NCI-H748 treated with DMSO at 0.1 percent for 48 hours (cell line): ENCODE measurements around the gene ZNF496.

Source experiments
- DNase-seq: peaks from one replicate; lab custom pipeline; 2025; lab: John Stamatoyannopoulos, UW

Gene ZNF496

GRCh38 chr1:247326411-247327130 lies 5.1 kb downstream of the ZNF496 start:
- no peak for DNase-seq

GRCh38 chr1:247324923-247325322 lies 6.7 kb downstream of the ZNF496 start:
- no peak for DNase-seq

- DNase-seq = no peak
Observed at GRCh38 chr1:247324204-247324787, 7.4 kb downstream of the ZNF496 start.

- DNase-seq = no peak
Observed at GRCh38 chr1:247322849-247323586, 8.6 kb downstream of the ZNF496 start.

GRCh38 chr1:247322442-247322841 lies 9.2 kb downstream of the ZNF496 start:
- DNase-seq = no peak

- no peak for DNase-seq
Observed at GRCh38 chr1:247317702-247318101, 14.0 kb downstream of the ZNF496 start.

GRCh38 chr1:247316590-247317197 lies 15.0 kb downstream of the ZNF496 start:
- no peak for DNase-seq

GRCh38 chr1:247304031-247304430 lies 27.6 kb downstream of the ZNF496 start:
- DNase-seq = no peak

GRCh38 chr1:247303216-247303615 lies 28.5 kb downstream of the ZNF496 start:
- no peak for DNase-seq

- DNase-seq = no peak
Observed at GRCh38 chr1:247301176-247301540, 30.5 kb downstream of the ZNF496 start.

GRCh38 chr1:247300491-247301175 lies 31.0 kb downstream of the ZNF496 start:
- no peak for DNase-seq

GRCh38 chr1:247299723-247300381 lies 31.8 kb downstream of the ZNF496 start:
- DNase-seq = no peak

- no peak for DNase-seq
Observed at GRCh38 chr1:247298701-247299100, 33.0 kb downstream of the ZNF496 start.

GRCh38 chr1:247298124-247298481 lies 33.6 kb downstream of the ZNF496 start:
- no peak for DNase-seq

- no peak for DNase-seq
Observed at GRCh38 chr1:247297263-247298123, 34.2 kb downstream of the ZNF496 start.

- DNase-seq = no peak
Observed at GRCh38 chr1:247296599-247297180, 35.0 kb downstream of the ZNF496 start.

GRCh38 chr1:247295746-247296145 lies 35.9 kb downstream of the ZNF496 start:
- no peak for DNase-seq

- DNase-seq = no peak
Observed at GRCh38 chr1:247295274-247295684, 36.4 kb downstream of the ZNF496 start.

- DNase-seq = no peak
Observed at GRCh38 chr1:247294282-247294681, 37.4 kb downstream of the ZNF496 start.

- no peak for DNase-seq
Observed at GRCh38 chr1:247293047-247293446, 38.6 kb downstream of the ZNF496 start.
